Left lobe of liver (tissue), 2 donors: ENCODE data around the gene SMC5. TPM values are rescaled to one million over a fixed set of nuclear protein-coding genes. Genes with fewer than 3 reads are reported as not detected.
"Not testable (repeated sequence)": the region's sequence is repeated elsewhere in the genome, so short reads cannot be mapped to it uniquely, and the experiment has no call there.

ENCODE experiments used
- ATAC-seq: fragments of 200-7000 bp; cut with Tn5 transposase; one replicate; pipeline ENCODE4 v1.9.1; 2020; ENCODE audit warnings: mild to moderate bottlenecking, moderate library complexity
- DNase-seq: peaks from one replicate; pipeline ENCODE4 v3.0.0-alpha.2; 2020; ENCODE audit warnings: low spot score
- total RNA-seq: library from RNA; stranded (reverse); gene quantifications from one replicate; pipeline ENCODE4 v1.2.1, GENCODE V29; 2021
- donor health status: DM: no; HTN: no; CAD: no; lungs with moderate emphysema.
- donor health status: DM: no; HTN: yes; CAD: no.

SMC5 gene
- total RNA-seq = 10.7 TPM

GRCh38 chr9:70258692-70259511, at the start of gene SMC5:
Gene SMC5, plus strand, starts transcription at chr9:70258978. Its CDS starts 101 bp downstream, at chr9:70259079.
- peak; percentile 87 for ATAC-seq
- DNase-seq = peak; percentile 94

- DNase-seq (no peak), ATAC-seq (no peak)
These were observed 41.7 kb upstream of the SMC5 start for GRCh38 chr9:70217029-70217428.

GRCh38 chr9:70218767-70219166, 40.0 kb upstream of the SMC5 start:
- ATAC-seq = no peak
- no peak for DNase-seq

DNA sequence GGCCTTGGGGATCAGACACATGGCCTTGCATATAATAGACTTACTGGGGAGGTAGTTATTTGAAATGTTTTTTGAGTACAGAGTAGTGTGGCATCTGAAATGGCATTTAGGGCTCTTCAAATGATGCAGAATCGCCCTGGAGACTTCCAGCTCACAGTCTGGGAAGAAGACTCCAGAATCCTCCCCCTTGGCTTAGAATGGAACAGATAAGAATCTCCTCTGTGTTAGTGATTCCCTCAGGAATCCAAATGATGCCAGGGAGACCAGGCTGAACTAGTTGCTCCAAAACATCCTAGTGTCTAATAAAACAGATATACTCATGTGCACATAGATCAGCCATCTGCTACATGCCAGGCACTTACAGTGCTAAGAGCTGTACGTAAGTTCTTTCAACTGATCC, 38.6 kb upstream of the SMC5 start:
- DNase-seq (no peak), ATAC-seq (no peak)

GRCh38 chr9:70222354-70222753, 36.4 kb upstream of the SMC5 start:
- DNase-seq = no peak
- no peak for ATAC-seq

DNA sequence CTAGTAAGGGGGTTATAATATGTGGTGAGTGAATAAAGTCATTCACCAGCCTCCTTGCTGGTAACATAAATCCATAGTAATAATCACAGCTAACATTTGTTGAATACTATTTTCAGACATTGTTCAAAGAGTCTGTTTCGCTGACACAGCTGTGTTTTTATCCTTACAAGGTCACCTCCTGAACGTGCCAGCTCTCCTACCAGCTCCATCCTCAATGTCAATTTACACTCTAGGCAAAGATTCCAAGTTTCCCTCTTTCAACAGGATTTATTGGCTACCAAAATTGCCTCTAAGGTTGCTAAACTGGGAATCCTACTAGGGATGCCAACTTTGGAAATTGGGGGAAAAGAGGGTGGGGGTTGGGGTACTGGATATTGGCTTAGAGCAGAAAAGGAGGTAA, 30.7 kb upstream of the SMC5 start:
- DNase-seq (no peak), ATAC-seq (peak; percentile 74)

GRCh38 chr9:70228611-70229010, 30.2 kb upstream of the SMC5 start:
- ATAC-seq = no peak

DNA sequence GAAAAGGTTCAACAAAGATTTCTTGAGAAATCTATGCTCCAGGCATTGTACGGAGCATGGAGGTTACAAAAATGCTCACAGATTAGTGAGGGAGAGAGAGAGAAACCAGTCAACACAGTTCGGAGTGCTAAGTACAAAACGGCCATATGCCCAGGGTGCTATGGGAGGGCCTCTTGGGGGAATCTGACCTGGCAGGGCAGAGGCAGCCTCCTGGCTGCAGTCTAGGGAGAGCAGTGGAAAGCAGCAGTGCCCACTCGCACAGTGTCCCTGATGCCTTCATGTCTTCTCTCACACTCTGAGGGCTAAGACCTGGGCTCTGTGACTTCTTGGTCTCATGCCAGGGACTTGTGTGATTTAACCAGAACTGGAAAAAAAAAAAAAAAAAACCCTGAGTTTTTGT, 29.8 kb upstream of the SMC5 start:
- ATAC-seq (peak; percentile 93), DNase-seq (no peak)

More at GRCh38 chr9:70228611-70229010, 30.2 kb upstream of the SMC5 start:
- DNase-seq = no peak

- DNase-seq (no peak), ATAC-seq (no peak)
These were observed 29.2 kb upstream of the SMC5 start for GRCh38 chr9:70229579-70229978.

GRCh38 chr9:70232476-70232875, 26.3 kb upstream of the SMC5 start:
- no peak for ATAC-seq
- no peak for DNase-seq

DNA sequence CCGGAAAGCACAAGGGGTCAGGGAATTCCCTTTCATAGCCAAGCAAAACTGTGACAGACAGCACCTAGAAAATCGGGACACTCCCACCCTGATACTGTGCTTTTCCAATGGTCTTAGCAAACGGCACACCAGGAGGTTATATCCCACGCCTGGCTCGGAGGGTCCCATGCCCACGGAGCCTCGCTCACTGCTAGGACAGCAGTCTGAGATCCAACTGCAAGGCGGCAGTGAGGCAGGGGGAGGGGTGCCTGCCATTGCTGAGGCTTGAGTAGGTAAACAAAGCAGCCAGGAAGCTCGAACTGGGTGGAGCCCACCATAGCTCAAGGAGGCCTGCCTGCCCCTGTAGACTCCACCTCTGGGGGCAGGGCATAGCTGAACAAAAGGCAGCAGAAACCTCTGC, 24.6 kb upstream of the SMC5 start:
- not testable (repeated sequence) for ATAC-seq, DNase-seq

DNA sequence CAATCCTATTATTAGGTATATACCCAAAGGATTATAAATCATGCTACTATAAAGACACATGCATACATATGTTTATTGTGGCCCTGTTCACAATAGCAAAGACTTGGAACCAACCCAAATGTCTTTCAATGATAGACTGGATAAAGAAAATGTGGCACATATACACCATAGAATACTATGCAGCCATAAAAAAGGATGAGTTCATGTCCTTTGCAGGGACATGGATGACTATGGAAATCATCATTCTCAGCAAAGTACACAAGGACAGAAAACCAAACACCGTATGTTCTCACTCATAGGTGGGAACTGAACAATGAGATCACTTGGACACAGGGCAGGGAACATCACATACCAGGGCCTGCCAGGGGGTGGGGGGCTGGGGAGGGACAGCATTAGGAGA, 12.8 kb upstream of the SMC5 start:
- DNase-seq, ATAC-seq: not testable (repeated sequence)

DNA sequence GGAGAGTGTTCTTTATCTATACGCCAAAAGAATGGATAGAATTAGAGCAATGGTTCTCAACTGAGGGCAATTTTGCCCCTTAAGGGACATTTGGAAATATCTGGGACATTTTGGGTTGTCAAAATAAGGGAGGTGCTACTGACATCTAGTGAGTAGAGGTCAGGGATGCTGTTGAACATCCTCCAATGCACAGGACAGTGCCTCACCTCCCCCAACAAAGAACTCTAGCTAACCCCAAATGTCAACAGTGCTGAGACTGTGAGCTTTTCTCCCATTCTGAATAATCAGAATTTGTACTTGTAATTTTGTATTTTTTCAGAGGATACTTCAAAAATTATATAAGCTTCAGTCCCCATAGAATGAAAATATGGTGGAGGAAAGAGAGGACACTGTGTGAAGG, 8.6 kb upstream of the SMC5 start:
- DNase-seq = no peak
- ATAC-seq = peak; percentile 91

GRCh38 chr9:70255486-70255885, 3.3 kb upstream of the SMC5 start:
- ATAC-seq = no peak
- no peak for DNase-seq

DNA sequence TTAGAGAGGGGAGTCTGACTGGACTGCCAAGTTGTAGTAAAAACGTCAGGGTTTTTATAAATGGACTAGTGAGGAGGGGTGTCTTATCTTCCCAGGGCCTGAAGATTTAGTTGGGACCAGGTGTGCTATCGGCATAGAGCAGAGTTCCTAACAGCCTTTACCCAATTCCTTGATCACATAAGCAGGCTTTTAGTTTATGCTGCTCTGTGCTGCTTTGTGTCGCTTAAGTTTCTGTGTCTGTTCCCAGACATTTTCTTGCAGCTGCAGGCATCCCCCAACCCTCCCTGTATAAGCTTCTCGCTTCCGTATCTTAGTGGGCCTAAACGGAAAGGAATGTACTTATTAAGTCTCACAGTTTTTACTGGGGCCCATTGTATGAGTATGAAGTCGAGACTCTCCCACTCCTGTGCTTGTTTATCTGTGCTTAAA, 2.6 kb upstream of the SMC5 start:
- no peak for ATAC-seq
- DNase-seq = no peak

DNA sequence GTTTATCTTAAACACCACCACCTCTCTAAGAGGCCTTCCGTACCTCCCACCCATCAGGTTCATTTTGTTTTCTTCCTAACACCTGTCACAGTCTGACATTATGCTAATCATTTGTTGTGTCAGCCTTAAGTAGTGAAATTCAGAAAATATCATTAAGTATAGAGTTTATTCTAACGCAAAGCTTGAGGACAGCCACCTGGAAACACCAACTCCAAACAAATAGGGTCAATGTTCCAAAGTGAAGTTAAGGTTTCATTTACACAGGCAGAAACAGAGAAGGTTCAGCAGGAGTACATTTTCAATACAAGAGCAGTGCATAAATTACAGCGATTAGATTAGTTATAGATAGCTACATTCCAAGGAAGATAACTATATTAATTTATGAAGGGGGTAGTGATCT, 1.3 kb upstream of the SMC5 start:
- no peak for DNase-seq
- ATAC-seq = peak; percentile 33

GRCh38 chr9:70257991-70258691, 637 bp upstream of the SMC5 start:
- DNase-seq = peak; percentile 84
- ATAC-seq = peak; percentile 78

DNA sequence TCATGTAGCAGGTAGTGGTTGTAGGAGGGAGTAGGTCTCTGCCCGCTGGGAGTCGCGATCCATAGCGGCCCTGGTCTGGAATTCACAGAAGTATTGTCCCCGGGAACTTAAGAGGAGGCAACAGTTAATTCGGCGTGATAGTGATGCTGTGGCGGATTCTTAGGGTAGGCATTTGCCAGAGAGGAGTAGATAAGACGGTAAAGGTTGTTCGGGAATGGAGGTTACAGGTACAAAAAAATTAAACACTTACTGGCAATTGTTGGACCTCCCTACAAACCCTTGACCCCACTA, 679 bp downstream of the SMC5 start:
- ATAC-seq = no peak
- no peak for DNase-seq

DNA sequence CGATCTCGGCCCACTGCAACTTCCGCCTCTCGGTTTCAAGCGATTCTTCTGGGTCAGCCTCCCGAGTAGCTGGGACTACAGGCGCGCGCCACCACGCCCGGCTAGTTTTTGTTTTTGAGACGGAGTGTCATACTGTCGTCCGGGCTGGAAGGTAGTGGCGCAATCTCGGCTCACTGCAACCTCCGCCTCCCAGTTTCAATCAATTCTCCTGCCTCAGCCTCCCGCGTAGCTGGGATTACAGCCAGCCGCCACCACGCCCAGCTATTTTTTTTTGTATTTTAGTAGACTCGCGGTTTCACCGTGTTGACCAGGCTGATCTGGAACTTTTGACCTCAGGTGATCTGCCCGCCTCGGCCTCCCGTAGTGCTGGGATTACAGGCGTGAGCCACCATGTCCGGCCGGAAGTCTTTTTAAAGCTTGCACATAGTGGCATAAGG, 1.2 kb downstream of the SMC5 start:
- DNase-seq (no peak), ATAC-seq (no peak)

GRCh38 chr9:70260606-70261005, 1.8 kb downstream of the SMC5 start:
- ATAC-seq (no peak), DNase-seq (no peak)

DNA sequence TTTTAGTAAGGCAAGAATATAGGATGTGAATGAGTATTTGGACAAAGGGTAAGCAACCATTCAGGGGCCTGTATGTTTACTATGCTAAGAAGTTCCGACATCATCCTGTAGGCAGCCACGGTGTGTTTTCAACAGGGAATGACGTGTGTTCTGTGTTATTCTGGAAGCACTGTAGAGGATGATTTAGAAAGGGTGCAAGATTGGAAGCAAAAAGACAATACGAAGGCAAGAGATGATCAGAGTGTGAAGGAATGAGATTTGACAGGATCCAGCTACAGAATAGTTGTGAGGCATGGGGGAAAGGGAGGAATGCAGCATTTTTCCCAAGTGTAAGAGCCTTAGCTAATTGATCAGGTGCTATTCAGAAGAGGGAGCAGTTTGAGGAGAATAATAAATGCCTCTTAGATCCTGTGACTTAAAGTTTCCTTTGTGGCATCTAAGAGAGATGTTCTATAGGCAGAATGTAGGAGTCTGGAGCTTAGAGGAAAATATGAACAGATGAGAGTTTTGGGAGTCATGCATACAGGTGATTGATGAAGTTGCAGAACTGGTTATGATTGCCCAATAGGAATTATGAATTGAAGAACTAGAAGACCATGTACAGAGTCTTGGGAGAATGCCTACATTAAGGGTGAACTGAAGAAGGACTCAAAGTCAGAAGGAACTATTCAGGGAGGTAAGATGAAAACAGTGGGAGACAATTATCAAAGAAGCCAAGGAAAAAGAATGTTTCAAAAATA, 2.5 kb downstream of the SMC5 start:
- no peak for ATAC-seq
- DNase-seq = no peak

DNA sequence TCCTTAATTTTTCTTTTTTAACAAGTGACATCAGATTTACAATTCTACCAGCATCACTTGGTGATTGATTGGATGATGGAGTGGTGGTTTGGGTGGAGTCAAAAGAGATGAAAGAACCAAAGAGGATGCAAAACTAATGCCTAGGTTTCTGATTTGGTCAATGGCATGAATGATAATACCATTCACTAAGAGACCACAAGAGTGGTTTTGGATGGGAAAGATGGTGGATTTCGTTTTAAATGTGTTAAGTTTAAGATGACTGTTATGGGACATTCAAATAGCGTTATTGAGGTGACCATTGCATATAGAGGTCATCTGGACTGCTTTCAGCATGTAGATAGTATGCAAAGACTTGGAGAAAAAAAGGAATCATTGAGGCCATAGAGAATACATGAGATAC, 3.6 kb downstream of the SMC5 start:
- ATAC-seq (no peak), DNase-seq (no peak)
